ENCODE results near the gene PAK3.

Gene PAK3

DNA sequence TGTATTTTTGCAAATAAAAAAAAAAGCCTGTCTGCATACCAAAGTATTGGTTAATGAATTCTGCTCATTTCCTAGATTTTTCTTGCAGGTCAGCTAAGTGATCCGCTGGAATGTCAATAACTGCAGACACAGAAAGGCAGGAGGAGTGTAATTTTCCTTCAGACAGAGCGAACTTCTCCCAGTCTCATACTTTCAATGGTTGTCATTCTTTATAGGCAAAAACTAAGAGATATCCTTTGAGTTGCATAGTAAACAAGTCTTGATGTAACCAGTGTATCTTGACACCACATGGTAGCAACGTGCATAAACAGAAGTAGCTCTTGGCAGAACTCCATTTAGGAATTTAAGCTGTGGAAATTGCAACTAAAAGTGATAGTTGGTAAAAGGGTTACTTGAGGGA is 166.1 kb downstream of the PAK3 start:
- DNase-seq (ENCODE audit: low read depth in 2 of 2), result no peak

DNA sequence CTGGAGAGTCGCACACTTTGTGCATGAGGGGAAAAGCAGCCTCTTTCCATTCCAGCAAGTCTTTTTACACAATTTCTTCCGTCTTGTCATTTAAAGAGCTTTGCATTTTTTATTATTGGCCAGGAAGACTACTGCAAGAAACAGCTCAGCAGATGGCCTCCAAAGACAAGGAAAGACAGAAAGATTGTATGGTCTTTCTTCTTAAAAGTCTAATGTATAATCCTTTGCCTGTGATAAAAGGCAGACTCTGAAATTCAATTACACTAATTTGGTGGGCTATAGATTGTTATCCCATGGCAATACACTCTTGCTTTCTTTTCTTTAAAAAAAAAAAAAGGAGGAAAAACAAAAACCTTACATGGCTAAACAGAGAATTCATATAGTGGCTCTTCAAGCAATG is 168.4 kb downstream of the PAK3 start:
- no peak for DNase-seq (ENCODE audit: low read depth in 2 of 2)

DNA sequence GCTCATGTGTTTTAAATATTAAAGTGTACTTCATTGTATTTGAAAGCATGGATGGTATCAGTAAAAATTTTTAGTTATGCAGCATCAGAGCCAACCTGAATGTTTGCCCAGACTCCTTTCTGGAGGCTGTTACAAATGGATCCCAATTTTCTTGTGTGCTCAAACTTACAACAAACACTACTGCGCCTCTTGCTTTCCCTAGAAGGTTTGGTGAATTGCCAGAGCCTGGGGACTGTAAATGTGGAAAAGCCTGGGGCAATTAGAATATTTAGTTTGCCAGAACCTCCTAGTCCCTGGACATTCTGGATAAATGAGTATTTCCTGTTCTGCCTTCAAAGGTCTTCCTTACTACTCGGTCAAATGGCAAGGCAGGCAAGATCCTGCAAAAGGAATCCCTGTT is 169.5 kb downstream of the PAK3 start:
- no peak for DNase-seq (ENCODE audit: low read depth in 2 of 2)

DNA sequence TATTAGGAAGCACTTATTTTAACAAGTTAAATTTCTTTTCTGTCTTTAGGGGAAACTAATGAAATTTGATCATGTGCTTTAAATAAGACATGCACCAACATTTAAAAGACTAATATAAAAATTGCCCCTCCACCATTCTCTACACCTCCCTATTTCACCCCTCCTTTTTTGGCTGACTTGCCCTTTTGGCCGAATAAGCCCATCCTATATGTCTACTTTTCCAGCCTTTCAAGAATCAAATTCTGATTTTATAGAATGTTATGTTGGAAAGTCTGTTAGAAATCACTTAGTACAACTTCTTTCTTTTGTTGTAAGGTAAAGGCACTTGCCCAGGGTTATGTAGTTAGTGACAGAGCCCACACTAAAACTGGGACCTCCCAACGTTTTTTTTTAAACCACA is 172.5 kb downstream of the PAK3 start:
- no peak for DNase-seq (ENCODE audit: low read depth in 2 of 2)

DNA sequence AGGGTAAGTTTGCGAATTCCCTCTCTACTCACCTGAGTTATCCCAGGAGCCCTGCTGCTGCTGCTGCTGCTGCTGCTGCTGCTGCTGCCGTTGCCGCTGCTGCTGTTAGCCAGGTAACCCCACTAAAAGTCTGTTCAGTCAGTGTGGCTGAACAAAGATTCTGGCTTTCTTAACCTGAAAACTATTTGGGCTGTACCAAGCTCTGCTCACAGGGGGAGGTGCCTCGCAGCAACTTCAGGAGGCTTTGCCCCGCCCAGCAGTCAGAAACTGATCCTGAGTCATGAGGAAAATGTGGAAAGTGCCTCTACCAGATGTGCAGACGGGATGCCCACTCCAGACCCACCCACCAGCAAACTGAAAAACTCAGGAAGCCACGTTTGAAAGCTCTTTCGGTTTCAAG is 174.3 kb downstream of the PAK3 start, which contains the start of gene CAPN6:
CAPN6 (minus strand) TSS at position 145 of the 400 bp plus-strand sequence. CDS start 6,547 bp downstream, outside the sequence.
- DNase-seq (ENCODE audit: low read depth in 2 of 2), result no peak

Data from stimulated activated CD8-positive, alpha-beta memory T cell treated with anti-CD3 and anti-CD28 coated beads, Interleukin-7, amount 100 ng/mL, for 4 hours (primary cell).